ENCODE measurements around the gene PDXK. TPM values are rescaled to one million over a fixed set of nuclear protein-coding genes. Genes with fewer than 3 reads are reported as not detected.

PDXK gene
- total and polyA plus RNA-seq, 10 of the 15 experiments (the other 5 are each of a cell fraction or from before 2014, with no cell fraction given): 3.7 to 141 (median 60.0) TPM

DNA sequence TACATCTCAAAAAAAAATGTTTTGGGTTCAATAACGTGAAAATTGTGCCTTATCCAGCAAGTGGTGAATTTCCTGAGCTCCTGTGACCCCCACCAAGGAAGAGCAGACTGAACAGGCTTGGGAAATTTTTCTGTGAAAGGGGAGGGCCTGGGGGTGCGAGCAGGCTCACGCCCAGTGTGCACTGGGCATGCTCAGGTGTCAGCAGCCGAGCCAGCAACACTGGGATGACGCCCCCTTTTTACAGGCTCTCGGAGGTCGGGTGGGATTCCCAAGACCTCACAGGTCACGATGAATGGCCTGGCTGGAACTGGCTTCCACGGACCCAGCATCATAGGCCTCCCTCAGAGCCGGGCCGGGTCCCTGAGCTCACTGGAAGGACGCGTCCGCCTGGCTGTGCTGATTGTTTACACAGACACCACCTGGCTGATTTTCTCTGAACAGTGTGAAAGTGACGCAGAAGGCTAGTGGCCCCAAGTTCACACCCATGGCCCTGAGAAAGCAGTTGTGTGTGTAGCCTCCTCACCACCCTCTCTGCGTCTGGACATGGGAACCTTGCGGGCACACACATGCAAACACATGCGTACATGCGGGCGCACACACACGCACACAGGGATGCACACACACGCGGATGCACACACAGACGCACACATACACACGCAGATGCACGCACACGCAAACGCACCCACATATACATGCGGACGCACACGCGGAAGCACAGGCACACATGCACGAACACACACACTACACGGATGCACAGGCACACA, 48.0 kb downstream of the PDXK start:
- no peaks in the 10 kb centered on the region for H3K27me3 ChIP-seq (replicated peaks in 1 of 2; ENCODE audit: control insufficient read depth in 2 of 2, insufficient read depth in 2 of 2, low read length in 1 of 2)
- H3K4me2 ChIP-seq (ENCODE audit: control insufficient read depth, insufficient read depth): no peak overlapping the region
- no peaks in the 10 kb centered on the region for H4K20me1 ChIP-seq (ENCODE audit: control insufficient read depth, insufficient read depth)
- no peaks in the 10 kb centered on the region for H3K36me3 ChIP-seq (ENCODE audit: control insufficient read depth in 2 of 2, insufficient read depth in 2 of 2, low read length in 1 of 2)
- WGBS (ENCODE audit: insufficient coverage, insufficient replicate concordance, low lambda C conversion rate, missing lambda C conversion rate): 90% methylated on average over 34 of the region's 34 CpGs
- no peak overlapping the region for H3K27ac ChIP-seq (ENCODE audit: control insufficient read depth, insufficient read depth)
- CTCF ChIA-PET: no interaction called here
- ATAC-seq: no peak
- DNase-seq (ENCODE audit: low read depth, low spot score): no peak
- in situ Hi-C loops (cut with MboI) (no loop called here), intact Hi-C loops (cut with micrococcal nuclease; ENCODE audit: unreplicated experiment) (no loop called here)
- RAD21 ChIA-PET (ENCODE audit: unreplicated experiment): no interaction called here
- no TSS peak for BruUV-seq (replicated peaks)
- H2AFZ ChIP-seq (ENCODE audit: control insufficient read depth, low read depth, low read length): no peak overlapping the region
- POLR2A ChIA-PET: no interaction called here
- no peak for FAIRE-seq
- H3K4me1 ChIP-seq (ENCODE audit: control insufficient read depth, insufficient read depth, low read length): no peaks in the 10 kb centered on the region
- H3K9ac ChIP-seq (ENCODE audit: control insufficient read depth, insufficient read depth, low read length): no peak overlapping the region
- H3K79me2 ChIP-seq (ENCODE audit: control insufficient read depth, insufficient read depth, low read length): no peaks in the 10 kb centered on the region
- H3K9me3 ChIP-seq (replicated peaks; ENCODE audit: control insufficient read depth, insufficient read depth, low read length): peaks cover 2% of the 10 kb centered on the region; the same call in 1 of the 3 replicates
- SMC1A ChIA-PET (ENCODE audit: uncharacterized antibody, unreplicated experiment): no interaction called here
- H3K4me3 ChIP-seq: no peak overlapping the region
- TF ChIP-seq MTA3 (IDR thresholded peaks at IDR 0.05; ENCODE audit: borderline replicate concordance, low read length) (no peak), ATF7 (IDR thresholded peaks at IDR 0.05; ENCODE audit: low read depth) (no peak), TBL1XR1 (IDR thresholded peaks at IDR 0.05; ENCODE audit: low read depth, low read length) (no peak), TARDBP (IDR thresholded peaks at IDR 0.05; ENCODE audit: borderline replicate concordance) (no peak), NR2C2 (IDR thresholded peaks at IDR 0.05; ENCODE audit: borderline replicate concordance, control insufficient read depth, insufficient read length, low read depth) (peak; percentile 35), KAT2A (conservative IDR thresholded peaks at IDR 0.05; ENCODE audit: control insufficient read depth, low read depth, low read length) (no peak), POLR2A (IDR thresholded peaks at IDR 0.05; ENCODE audit: low read depth, low read length) (peak; percentile 73), IKZF1 (conservative IDR thresholded peaks at IDR 0.05) (no peak), POLR2AphosphoS5 (IDR thresholded peaks at IDR 0.05; ENCODE audit: low read length) (peak; percentile 38; the same call in 1 of the 2 replicates), TCF12 (IDR thresholded peaks at IDR 0.05; ENCODE audit: low read depth, low read length) (no peak)
- TF ChIP-seq, protein P1, sequence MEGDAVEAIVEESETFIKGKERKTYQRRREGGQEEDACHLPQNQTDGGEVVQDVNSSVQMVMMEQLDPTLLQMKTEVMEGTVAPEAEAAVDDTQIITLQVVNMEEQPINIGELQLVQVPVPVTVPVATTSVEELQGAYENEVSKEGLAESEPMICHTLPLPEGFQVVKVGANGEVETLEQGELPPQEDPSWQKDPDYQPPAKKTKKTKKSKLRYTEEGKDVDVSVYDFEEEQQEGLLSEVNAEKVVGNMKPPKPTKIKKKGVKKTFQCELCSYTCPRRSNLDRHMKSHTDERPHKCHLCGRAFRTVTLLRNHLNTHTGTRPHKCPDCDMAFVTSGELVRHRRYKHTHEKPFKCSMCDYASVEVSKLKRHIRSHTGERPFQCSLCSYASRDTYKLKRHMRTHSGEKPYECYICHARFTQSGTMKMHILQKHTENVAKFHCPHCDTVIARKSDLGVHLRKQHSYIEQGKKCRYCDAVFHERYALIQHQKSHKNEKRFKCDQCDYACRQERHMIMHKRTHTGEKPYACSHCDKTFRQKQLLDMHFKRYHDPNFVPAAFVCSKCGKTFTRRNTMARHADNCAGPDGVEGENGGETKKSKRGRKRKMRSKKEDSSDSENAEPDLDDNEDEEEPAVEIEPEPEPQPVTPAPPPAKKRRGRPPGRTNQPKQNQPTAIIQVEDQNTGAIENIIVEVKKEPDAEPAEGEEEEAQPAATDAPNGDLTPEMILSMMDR (IDR thresholded peaks at IDR 0.05 in 2 of 3, conservative IDR thresholded peaks at IDR 0.05 in 1 of 3; ENCODE audit: control insufficient read depth in 2 of 3, extremely low read depth in 1 of 3, insufficient read depth in 1 of 3, low read depth in 3 of 3, low read length in 3 of 3): no peak
- TF ChIP-seq, protein P2, sequence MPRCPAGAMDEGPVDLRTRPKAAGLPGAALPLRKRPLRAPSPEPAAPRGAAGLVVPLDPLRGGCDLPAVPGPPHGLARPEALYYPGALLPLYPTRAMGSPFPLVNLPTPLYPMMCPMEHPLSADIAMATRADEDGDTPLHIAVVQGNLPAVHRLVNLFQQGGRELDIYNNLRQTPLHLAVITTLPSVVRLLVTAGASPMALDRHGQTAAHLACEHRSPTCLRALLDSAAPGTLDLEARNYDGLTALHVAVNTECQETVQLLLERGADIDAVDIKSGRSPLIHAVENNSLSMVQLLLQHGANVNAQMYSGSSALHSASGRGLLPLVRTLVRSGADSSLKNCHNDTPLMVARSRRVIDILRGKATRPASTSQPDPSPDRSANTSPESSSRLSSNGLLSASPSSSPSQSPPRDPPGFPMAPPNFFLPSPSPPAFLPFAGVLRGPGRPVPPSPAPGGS (IDR thresholded peaks at IDR 0.05; ENCODE audit: borderline replicate concordance, insufficient read depth, low read depth, low read length, poor library complexity, severe bottlenecking): peak; percentile 93
- TF ChIP-seq, protein P3, sequence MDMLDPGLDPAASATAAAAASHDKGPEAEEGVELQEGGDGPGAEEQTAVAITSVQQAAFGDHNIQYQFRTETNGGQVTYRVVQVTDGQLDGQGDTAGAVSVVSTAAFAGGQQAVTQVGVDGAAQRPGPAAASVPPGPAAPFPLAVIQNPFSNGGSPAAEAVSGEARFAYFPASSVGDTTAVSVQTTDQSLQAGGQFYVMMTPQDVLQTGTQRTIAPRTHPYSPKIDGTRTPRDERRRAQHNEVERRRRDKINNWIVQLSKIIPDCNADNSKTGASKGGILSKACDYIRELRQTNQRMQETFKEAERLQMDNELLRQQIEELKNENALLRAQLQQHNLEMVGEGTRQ (IDR thresholded peaks at IDR 0.05; ENCODE audit: borderline replicate concordance, low read depth, low read length): no peak
- TF ChIP-seq, protein P4, sequence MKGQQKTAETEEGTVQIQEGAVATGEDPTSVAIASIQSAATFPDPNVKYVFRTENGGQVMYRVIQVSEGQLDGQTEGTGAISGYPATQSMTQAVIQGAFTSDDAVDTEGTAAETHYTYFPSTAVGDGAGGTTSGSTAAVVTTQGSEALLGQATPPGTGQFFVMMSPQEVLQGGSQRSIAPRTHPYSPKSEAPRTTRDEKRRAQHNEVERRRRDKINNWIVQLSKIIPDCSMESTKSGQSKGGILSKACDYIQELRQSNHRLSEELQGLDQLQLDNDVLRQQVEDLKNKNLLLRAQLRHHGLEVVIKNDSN (IDR thresholded peaks at IDR 0.05; ENCODE audit: borderline replicate concordance, extremely low read length, insufficient read depth, low read depth, low read length): no peak

All from GM12878 (cell line).